GM12865 (cell line): Measurements from ENCODE around the gene SCN11A.
"Not testable (repeated sequence)": the region's sequence is repeated elsewhere in the genome, so short reads cannot be mapped to it uniquely, and the experiment has no call there.

Experiments used
- DNase-seq: peaks from one replicate; pipeline ENCODE4 v3.0.0; 2010; ENCODE audit warnings: low read depth
- H3K4me3 ChIP-seq: 2 replicates; pipeline ENCODE4 v1.5.1; 2011; ENCODE audit warnings: mild to moderate bottlenecking, low read depth, low read length, control low read depth
- CTCF ChIP-seq: IDR thresholded peaks from 2 replicates; pipeline ENCODE4 v1.5.1; 2011; ENCODE audit warnings: low read length, control low read depth, low read depth, inconsistent platforms; ENCODE audit not compliant: insufficient read depth; ENCODE audit errors: missing control alignments

Gene SCN11A

DNA sequence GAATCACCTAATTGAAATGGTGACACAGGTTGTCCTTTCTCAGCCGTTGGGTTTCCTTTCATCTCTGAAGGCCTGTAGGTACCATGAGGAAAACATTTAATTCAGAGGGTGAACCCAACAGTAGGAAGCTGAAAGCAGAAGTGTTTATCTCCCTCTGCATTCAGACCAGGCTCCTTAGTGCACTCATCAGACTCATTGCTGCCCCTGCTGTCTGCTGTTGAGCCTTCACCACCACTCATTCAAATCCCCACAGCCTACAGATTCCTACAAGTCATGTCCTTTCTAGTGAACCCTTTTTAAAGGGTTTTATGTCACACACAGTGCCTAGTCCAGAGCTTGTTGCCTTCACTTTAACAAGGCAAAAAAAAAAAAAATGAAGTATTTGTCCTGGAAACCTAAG, 13.5 kb upstream of the SCN11A start:
- no peak overlapping the region for H3K4me3 ChIP-seq
- DNase-seq, result peak; percentile 55
- TF ChIP-seq CTCF, result peak; percentile 53

- H3K4me3 ChIP-seq, result no peak overlapping the region
- no peak for DNase-seq
- TF ChIP-seq CTCF, result no peak
Measured at GRCh38 chr3:39064646-39065045, 12.9 kb upstream of the SCN11A start.

DNA sequence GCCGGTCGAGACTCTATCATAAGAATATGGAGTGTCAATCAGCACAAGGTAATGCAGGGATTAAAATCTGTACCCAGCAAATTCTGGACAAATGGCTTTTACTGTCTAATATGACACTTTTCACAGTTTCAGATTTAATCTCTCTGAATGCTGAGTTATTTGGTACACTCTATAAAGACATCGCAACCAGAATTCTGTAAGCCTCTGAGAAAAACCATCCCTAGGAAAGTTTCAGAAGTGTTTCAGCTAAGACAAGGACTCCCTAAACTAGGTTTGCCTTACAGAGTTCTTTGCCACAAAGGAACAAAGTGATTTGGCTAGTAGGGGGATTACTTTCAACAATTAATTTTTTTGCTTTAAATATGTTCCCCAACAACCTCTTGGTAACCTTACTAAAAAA, 11.4 kb upstream of the SCN11A start:
- no peak for DNase-seq
- TF ChIP-seq CTCF, result no peak
- no peak overlapping the region for H3K4me3 ChIP-seq

DNA sequence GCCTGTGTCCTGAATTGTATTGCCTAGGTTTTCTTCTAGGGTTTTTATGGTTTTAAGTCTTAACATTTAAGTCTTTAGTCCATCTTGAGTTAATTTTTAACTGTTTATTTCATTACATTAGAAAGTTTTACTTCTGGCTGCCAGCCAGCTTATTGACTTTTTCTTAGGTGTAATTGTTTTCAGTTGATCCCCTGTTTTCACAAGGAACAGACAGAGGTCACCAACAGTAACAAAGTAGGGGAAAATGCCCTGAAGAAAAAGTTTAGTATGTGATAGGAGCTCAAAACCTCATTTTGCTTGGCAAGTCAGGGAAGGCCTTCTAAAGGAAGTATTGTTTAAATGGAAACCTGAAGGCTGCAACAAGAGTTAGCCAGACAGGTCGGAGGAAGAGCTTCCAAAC, 10.4 kb upstream of the SCN11A start:
- no peak for DNase-seq
- no peak for TF ChIP-seq CTCF
- no peak overlapping the region for H3K4me3 ChIP-seq

DNA sequence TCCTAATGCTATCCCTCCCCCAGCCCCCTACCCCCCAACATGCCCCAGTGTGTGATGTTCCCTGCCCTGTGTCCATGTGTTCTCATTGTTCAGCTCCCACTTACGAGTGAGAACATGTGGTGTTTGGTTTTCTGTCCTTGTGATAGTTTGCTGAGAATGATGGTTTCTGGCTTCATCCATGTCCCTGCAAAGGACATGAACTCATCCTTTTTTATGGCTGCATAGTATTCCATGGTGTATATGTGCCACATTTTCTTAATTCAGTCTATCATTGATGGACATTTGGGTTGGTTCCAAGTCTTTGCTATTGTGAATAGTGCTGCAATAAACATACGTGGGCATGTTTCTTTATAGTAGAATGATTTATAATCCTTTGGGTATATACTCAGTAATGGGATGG, 9.5 kb upstream of the SCN11A start:
- DNase-seq, H3K4me3 ChIP-seq: not testable (repeated sequence)

- no peak overlapping the region for H3K4me3 ChIP-seq
- peak; percentile 7 for DNase-seq
- TF ChIP-seq CTCF, result no peak
Measured at GRCh38 chr3:39056151-39056550, 4.4 kb upstream of the SCN11A start.

GRCh38 chr3:39053696-39054095, 2.0 kb upstream of the SCN11A start:
- no peak for DNase-seq
- no peak for TF ChIP-seq CTCF

DNA sequence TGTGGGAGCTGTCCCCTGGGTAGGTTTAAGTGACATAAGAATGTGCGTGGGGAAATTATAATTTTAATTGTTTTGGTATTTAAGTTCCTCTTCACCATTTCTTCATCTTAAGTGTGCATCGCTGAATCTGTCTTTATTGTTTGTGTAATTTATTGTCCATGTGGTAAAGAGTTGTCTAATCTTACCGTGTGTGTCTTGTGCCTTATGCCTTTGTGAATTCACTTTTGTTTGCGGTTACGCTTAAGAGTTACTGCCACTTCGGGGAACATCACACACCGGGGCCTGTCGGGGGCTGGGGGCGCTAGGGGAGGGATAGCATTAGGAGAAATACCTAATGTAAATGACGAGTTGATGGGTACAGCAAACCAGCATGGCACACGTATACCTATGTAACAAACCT, 839 bp upstream of the SCN11A start:
- peak overlapping the region; percentile 83 for H3K4me3 ChIP-seq
- no peak for TF ChIP-seq CTCF
- no peak for DNase-seq

More at GRCh38 chr3:39053696-39054095, 2.0 kb upstream of the SCN11A start:
- no peak overlapping the region for H3K4me3 ChIP-seq
